HG03097 (cell line): ENCODE data around the gene PTTG1.

ENCODE experiments used
- ATAC-seq: cut with Tn5 transposase; IDR thresholded peaks from one replicate; pipeline ENCODE4 v1.9.1; 2021; ENCODE audit not compliant: unreplicated experiment, low FRiP score

PTTG1 gene

DNA sequence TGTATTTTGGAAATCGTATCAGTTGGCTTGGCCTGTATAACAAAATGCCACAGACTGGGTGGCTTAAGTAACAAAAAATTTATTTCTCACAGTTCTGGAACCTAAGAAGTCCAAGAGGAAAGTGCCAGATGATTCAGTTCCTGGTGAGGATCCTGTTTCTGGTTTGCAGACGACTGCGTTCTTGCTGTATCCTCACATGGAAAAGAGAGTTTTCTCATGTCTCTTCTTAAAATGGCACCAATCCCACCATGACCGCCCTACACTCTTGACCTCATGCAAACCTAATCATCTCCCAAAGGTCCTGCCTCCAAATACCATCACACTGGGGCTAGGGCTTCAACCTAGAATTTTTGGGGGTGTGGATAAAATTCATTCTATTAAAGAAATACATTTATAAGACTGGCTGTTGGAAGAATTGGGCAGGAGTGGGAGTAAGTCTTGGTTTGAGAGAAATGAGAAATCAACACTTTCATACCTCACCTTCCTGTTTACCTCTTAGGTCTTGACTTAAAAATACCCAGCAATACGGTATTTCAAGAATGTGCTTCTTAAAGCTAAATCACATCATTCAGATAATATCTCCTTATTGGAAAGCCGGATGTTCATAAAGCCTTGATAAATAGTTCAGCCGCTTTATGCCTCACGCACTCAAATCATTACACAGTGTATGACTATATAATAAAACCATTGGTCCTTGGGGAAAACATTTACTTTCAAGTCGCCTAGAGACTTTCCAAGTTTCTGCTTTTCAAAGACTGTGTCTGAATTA, 28.7 kb downstream of the PTTG1 start:
- ATAC-seq: no peak

DNA sequence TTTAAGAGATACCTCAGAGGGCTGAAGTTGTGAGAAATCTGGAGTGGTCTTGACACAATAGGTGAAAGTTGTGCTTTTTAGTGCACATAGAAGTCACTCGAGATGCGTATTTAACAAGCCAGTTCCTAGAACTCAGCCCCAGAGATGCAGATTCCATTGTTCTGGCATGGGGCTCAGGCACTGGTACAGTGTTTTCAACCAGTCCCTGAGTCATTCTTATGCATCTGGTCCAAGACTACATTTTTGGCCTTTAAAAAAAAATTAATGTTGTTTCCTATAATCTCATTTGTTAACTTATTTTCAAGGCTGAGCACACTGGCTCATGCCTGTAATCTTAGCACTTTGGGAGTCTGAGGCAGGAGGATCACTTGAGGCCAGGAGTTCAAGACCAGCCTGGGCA, 29.6 kb downstream of the PTTG1 start:
- no peak for ATAC-seq

DNA sequence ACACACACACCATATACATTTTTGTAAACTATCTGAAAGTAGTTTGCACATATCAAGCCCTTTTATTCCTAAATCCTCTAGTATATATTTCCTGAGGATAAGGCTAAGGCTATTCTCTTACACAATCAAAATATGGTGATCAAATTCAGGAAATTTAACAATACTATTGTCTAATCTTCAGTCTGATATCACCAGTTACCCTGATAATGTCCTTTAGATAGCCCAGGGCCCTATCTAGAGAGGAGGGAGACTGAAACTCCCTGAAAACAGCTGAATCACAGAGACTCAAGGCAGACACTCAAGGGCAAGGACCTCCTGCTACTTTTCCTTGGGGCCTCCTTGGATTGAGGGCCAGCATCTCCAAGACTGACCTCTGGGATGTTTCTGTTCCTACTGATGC, 30.4 kb downstream of the PTTG1 start:
- no peak for ATAC-seq

DNA sequence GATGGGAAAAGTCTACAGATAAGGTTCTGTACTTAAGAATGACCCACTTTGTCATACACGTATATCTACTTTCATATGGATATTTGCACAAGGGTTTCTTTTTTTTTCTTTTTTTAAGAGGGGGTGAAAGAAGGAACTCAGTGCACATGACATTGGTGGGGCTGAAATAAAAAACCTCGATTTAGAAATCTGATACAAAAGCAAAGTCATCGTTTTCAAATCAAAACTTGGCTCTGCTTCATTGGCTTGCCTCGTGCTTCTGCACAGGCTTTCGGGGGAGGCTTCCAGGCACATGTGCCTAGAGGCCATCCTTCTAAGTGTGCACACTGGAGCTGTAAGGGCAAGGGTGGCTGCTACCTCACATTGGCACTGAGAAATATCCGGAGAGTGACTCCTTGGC, 31.1 kb downstream of the PTTG1 start:
- ATAC-seq: no peak

DNA sequence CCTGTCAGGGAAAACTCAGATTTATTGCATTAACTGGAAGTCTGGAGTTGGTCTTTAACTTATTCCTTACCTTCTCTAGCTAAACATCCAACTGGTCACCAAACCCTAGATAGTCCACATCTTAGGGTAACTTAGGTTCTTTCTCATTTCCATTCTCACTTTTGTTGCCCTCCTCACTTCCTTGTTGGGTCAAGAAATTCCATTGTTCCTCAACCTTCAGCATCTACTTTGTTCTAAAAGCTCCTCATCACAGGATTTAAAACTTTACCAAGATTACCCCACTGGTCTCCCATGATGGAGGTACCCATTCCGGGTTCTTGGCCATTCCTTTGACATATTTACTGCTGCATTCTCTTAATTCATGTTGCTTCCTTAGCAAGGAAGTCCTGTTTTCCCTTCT, 32.1 kb downstream of the PTTG1 start:
- ATAC-seq: no peak

DNA sequence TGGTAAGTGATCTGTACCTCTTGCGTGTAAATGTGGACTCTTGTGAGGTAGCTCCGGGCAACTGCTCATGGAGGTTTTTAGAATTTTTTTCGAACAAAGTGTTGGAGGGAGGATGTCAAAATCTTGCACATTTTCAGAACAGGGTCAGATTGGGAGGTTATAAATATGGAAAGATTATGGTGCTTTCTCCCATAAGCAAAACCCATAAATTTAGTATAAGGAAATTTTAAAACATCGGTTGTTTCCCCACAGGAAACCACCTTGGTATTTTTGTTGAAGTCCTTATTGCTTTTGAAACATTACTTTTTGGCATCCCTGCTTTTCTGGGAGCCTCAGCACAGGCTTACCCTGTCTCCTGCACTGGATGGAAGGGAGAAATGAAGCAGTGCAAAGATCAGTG, 33.9 kb downstream of the PTTG1 start:
- ATAC-seq: no peak

DNA sequence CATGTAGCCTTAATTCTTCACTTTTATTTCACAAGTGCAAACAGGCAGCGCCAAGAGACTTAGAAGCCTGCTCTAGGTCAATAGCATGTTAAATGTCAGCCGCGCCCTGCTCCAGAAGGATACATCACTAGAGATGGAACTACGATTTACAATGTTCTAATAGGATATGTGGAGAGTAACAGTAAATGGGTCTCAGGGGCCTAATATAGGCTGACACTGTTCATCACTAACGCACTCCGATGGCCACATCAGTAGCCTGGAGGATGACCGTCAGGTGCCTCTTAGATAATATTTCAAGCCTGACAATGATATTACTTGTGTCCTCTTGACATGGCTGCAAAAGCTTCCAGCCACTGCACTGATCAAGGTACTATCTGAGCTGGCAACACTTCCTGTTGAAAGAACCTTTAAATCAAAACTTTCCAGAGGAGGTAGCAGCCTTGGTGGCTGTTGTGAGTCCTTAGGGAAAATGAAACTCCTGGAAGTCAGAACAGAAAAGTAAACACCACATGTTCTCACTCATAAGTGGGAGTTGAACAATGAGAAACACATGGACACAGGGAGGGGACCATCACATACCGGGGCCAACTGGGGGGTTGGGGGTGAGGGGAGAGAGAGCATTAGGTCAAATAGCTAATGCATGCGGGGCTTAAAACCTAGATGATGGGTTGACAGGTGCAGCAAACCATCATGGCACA, 35.0 kb downstream of the PTTG1 start:
- no peak for ATAC-seq

DNA sequence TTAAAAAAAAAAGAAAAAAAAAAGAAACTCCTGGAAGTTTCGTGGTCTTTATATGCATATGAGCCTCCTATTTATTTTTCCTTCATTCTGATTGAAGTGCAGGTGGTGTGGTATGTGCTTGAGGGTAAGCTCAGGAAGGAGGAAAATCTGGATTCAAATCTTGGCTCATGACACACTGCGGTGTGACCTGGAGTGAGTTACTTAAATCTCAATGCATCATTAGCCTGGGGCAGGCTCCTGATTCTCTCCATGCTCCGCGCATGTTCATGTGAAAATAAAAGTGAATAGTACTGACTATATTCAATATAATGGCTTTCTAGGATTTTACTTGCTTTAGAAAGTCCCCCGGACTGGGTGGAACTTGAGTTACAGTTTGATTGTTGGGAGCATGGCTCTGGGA, 35.6 kb downstream of the PTTG1 start:
- ATAC-seq: no peak

DNA sequence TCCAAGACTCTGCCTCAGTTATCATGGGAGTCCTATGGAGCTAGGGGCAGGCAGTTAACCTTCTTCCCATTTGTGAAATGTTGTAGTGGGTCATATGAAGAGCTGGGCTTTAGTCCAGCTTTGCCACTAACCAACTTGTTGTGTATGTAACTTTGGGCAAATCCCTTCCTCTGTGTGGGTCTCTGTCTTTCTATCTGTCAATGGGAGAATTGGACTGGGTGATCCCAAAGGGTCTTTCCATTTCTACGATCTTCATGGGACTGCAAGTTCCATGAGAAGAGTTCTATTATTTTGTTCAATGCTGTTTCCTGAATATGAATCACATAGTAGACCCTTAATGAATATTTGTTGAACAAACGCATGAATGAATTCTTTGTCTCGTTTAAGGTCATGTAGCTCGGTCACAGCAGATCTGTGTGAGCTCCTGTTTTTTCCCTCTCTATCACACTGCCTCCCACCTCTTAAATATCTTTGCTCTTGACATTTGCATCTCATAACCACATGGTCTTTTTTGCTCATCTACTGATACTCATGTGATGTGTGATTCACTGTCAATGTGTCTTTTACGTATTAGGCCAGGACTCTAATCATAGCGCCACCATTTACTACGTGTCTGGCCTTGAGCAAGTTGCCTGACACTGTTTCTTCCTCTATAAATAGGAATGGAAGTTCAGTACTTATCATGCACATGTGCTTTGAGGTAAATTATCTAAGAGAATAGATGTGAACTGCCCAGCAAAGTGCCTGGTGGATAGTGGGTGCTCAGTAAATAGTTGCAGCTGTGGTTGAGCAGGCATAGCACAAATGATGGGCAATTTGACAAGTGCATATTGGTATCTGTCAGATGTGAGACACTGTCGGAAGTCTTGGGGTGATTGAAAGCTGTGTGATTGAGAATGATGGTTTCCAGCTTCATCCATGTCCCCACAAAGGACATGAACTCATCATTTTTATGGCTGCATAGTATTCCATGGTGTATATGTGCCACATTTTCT, 37.4 kb downstream of the PTTG1 start:
- no peak for ATAC-seq

DNA sequence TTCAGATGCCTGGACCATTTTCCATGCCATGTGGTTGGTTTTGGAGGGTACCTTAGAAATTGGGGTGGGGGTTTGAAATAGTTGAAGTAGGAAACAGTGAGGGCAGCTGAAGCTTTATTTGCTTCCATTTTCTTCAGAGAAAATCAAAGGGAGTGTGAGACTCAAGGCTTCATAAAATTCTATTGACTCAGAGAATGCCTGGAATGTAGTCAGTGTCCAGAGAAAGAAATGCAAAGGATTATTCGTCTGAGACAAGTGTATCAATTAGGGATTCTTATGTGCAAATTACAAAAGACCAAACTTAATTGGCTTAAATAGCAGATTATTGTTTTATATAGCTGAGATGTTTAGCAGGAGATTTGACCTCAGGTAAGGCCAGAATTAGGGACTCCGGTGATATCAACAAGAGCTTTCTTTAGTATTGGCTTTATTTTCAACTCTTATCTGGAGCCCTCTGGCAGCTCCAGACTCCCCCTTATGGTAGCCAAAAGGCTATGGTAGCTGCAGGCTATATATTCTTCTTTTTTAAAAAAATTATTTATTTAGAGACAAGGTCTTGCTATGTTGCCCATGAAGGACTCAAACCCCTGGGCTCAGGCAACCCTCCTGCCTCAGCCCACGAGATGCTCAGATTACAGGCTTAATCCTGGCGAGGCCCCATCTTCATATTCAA, 38.9 kb downstream of the PTTG1 start:
- no peak for ATAC-seq

DNA sequence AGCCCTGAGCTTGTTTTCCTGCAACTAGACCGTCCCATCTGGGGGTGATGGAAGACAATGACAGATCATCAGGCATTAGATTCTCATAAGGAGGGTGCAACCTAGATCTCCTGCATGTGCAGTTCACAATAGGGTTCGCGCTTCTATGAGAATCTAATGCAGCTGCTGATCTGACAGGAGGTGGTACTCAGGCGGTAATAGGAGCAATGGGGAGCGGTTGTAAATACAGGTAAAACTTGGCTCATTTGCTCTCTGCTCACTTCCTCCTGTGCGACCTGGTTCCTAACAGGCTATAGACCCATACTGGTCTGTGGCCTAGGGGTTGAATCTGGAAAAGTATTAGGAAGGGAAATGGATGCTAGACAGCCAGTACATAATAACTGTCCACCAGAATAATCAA, 39.7 kb downstream of the PTTG1 start:
- no peak for ATAC-seq

DNA sequence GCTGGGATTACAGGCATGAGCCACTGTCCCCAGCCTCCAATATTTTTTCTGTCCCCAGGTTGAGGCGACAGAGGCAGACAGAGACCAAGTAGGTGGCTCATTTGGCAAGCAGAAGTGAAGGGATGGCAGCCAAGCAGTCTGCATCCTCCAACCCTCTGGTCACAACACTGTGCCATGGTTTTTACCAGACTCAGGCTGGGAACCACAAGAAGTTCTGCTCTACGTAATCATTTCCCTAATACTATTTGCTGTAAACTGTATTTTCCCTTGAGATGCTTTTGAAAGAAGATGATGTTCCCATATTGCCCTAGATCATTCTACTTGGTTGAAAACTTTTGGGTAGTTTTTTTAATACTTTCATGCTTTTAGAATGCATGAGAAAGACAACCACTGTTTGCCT, 40.5 kb downstream of the PTTG1 start:
- peak; percentile 54 for ATAC-seq

DNA sequence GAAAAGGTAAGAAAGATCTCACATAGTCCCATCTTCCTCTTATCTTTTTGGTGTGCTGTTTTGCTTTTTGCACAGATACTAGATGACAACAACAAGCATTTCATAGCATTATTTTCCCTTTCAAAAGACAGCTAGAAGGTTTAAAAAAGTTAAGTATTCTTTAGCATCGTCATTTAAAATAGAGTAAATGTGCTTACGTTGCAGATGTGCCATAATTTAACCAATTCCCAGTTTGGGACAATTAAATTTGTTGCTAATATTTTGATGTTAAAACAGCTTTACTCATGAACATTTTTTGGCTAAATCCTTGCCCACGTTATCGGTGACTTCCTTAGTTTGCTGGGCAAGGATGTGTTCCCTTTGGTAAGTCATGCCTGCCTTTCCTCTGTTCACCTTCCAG, 41.6 kb downstream of the PTTG1 start:
- ATAC-seq: no peak

DNA sequence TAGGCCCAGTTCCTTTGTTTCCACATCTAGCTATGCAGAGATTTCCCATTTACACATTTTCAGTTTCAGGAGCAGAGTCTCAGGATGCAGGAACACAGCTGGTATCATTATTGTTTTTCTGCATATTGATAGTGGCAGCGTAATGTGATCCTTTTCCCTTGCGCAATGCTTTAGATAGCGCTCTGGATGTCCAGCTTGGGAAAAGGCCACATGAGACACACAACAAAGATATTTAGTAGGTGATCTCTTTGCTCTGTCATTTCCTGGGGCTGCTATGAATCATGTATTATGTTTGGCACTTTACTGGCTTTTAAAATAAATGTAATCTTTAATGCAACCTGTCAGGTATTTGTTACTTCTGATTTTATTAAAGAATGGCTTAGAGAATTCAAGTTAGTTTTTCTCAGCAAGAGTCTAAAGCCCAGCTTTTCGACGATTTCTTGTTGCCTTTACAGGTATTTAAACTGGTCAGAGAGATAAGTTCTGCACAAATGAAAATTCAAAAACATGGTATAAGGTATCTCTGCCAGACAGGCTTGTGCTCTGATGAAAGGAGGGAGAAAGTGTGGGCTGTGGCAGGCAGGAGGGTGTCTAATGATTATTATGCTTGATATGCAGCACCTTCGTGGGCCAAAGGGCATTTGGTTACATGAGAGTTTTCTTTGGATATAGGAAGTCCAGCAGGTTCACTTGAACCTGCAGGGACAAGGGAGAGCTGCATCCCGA, 42.2 kb downstream of the PTTG1 start:
- no peak for ATAC-seq

DNA sequence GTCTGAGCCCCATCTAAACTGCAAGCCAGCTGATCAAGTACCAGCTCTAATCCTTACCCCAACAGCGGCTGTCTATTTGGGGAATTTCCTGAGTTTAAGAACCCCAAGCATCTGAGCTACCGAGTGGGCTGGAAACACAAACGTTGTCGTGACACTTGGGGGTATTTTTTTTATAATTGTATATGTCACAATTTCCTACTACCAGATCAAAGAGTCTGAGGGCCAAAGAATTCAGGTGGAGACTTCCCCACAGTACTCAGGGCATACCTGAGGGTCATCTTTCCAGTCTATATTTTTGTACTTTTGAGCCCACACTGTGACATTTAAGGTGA, 42.8 kb downstream of the PTTG1 start:
- ATAC-seq: no peak

DNA sequence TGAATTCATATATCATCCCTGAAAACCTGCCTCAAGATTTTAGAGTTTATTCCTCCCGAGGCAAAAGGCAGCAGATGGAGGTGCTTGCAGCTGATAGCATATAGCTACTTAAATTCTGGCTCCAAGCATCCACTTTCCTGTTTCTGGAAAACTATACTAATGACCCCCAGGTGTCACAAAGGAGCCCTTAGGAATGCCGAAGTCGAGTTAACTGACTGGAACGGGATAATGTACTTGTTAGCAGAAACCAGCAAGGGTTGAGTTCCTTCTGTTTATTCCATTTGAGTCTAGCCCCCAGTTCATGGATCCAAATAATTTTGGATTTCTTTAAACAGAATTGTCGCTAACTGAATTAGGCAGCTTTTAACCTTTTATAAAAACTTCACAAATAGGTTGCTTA, 44.5 kb downstream of the PTTG1 start:
- ATAC-seq: no peak

DNA sequence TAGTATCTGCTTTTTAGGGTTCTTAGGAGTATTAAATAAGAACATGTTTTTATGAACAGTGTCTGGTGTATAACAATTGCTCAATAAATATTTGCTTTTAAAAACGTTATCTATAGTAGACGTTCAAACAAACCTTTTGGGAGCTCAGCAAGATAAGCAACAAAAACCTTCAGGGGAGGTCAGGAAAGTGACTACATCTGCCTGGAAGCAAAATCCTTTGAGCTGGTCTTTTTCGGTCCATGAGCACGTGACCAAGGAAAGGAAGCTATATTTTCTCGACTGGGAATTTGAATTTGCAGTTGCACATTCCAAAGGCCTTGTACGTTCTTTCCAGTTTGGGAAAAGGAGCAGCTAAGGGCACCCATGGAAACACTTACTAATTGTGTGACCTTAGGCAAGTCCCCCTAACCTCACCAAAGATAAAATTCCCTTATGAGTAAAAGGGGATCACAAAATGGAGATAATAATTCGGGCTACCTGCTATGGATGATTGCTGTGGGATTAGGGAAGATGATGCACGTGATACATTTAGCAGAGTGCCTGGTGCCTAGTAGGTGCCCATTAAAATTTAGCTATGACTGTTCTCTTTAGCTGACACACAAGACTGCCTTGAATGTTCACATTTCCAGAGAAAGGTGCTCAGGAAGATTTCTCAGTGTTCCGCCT, 45.4 kb downstream of the PTTG1 start:
- ATAC-seq: no peak

DNA sequence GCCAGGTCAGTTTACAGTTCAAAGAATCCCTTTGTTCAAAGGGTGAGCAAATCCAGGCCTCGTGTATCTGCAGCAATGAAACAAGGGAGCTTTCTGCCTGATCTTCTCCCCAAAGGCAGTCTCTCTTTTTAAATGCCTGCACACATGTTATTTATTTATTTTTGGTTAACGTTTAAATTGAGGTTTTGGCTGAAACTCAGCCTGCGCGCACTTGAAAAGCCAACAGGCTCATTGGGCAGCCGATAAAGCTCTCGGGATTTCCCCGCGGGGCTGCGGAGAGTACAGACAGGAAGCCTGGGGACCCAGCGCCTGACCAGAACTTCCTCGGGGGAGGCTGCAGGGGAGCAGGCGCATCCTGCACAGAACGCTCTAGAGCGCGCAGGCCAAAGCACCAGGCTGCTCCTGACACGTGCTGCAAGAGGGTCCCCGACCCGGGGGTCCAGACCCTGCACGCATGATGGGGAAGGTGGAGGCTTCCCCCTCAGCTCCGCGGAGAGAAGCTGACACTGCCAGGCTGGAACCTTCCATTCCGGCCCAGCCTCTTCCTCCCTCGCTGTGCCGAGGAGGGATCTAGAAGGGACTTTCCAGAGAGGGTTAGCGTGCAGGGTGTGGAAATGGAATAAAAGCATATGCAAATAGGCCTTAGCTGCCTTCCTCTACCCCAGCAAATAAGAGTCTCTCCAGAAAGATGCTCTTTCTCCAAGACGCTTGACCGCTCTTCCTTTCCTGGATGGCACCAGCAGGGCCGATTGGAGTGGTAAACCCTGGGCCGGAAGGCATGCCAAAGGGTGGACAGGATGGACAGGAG, 46.1 kb downstream of the PTTG1 start:
- peak; percentile 92 for ATAC-seq
